Measurements from ENCODE around the gene TEX29.

DNA sequence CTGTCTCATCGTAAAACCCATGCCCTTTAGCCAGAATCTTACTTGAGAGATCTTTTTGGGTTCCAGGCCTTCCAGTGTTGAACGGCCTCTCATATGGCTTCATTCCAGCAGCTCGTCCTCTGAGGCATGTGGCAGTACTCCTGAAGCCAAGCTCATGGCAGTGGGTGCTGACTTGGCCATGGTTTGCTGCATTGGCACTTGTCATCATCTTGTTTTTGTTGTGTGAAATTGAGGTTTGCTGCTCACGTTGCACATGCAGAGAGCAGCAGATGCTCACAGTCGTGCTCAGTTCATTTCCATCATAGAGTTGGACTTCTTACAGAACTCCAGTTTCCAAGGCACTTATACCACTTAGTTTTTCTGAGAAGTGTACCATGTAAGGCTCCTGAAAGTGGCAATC, 14.9 kb downstream of the TEX29 start:
- TF ChIP-seq, protein P1, sequence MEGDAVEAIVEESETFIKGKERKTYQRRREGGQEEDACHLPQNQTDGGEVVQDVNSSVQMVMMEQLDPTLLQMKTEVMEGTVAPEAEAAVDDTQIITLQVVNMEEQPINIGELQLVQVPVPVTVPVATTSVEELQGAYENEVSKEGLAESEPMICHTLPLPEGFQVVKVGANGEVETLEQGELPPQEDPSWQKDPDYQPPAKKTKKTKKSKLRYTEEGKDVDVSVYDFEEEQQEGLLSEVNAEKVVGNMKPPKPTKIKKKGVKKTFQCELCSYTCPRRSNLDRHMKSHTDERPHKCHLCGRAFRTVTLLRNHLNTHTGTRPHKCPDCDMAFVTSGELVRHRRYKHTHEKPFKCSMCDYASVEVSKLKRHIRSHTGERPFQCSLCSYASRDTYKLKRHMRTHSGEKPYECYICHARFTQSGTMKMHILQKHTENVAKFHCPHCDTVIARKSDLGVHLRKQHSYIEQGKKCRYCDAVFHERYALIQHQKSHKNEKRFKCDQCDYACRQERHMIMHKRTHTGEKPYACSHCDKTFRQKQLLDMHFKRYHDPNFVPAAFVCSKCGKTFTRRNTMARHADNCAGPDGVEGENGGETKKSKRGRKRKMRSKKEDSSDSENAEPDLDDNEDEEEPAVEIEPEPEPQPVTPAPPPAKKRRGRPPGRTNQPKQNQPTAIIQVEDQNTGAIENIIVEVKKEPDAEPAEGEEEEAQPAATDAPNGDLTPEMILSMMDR (IDR thresholded peaks at IDR 0.05; ENCODE audit: borderline replicate concordance, extremely low read depth, low read length, poor library complexity, severe bottlenecking): no peak
- TF ChIP-seq EZH2 (IDR thresholded peaks at IDR 0.05; ENCODE audit: borderline replicate concordance, low read depth, low read length, severe bottlenecking): no peak
